Keratinocyte (primary cell): ENCODE results near the gene CYTH1.

Experiments used
- EZH2 ChIP-seq: IDR thresholded peaks from one replicate; pipeline ENCODE4 v1.6.1; 2012; ENCODE audit warnings: inconsistent platforms, mild to moderate bottlenecking, low read length, moderate library complexity
- TF ChIP-seq, protein P1 (sequence below), 3 experiments: IDR thresholded peaks in 1 of 3; conservative IDR thresholded peaks in 1 of 3; optimal IDR thresholded peaks in 1 of 3; 2 replicates in 2 of 3; 3 replicates in 1 of 3; pipeline versions ENCODE3 to v1.5.1; 2011; ENCODE audit warnings: low read length in 3 of 3, mild to moderate bottlenecking in 3 of 3, moderate library complexity in 2 of 3, control low read depth in 1 of 3, inconsistent platforms in 1 of 3; ENCODE audit not compliant: insufficient read depth in 2 of 3; ENCODE audit errors: extremely low read depth in 1 of 3

DNA sequence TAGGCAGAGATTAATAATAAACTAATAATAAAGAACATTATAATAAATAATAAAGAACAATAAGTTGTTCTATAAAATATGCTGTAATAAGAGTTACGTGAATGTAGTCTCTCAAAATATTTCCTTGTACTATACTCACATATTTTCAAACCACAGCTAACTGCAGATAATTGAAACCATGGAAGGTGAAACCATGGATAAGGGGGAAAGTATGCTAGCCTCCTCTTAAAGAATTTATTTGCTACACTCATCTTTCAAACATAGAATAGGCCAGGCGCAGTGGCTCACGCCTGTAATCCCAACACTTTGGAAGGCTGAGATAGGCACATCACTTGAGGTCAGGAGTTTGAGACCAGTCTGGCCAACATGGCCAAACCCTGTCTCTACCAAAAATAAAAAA lies 18.5 kb downstream of the CYTH1 start:
- TF ChIP-seq, protein P1, sequence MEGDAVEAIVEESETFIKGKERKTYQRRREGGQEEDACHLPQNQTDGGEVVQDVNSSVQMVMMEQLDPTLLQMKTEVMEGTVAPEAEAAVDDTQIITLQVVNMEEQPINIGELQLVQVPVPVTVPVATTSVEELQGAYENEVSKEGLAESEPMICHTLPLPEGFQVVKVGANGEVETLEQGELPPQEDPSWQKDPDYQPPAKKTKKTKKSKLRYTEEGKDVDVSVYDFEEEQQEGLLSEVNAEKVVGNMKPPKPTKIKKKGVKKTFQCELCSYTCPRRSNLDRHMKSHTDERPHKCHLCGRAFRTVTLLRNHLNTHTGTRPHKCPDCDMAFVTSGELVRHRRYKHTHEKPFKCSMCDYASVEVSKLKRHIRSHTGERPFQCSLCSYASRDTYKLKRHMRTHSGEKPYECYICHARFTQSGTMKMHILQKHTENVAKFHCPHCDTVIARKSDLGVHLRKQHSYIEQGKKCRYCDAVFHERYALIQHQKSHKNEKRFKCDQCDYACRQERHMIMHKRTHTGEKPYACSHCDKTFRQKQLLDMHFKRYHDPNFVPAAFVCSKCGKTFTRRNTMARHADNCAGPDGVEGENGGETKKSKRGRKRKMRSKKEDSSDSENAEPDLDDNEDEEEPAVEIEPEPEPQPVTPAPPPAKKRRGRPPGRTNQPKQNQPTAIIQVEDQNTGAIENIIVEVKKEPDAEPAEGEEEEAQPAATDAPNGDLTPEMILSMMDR (optimal IDR thresholded peaks at IDR 0.05 in 1 of 3, IDR thresholded peaks at IDR 0.05 in 1 of 3, conservative IDR thresholded peaks at IDR 0.05 in 1 of 3; ENCODE audit: extremely low read depth in 1 of 3, insufficient read depth in 2 of 3, low read length in 3 of 3) = no peak
- no peak for TF ChIP-seq EZH2
